PC-9 (cell line): Measurements from ENCODE around the gene RIMS4. TPM values are rescaled to one million over a fixed set of nuclear protein-coding genes. Genes with fewer than 3 reads are reported as not detected.

ENCODE experiments used
- BruUV-seq: library from RNA; stranded (reverse); fragments of 400-500 nt; replicated peaks from 2 replicates; lab custom pipeline; 2021; lab: Mats Ljungman, UMichigan
- CTCF ChIA-PET: fragments of 300-600 bp; sonication (Branson Sonifier 250); formaldehyde crosslinking; loops from one replicate; lab custom pipeline; 2022; ENCODE audit warnings: antibody characterized with exemption; lab: Charles Lee
- POLR2A ChIA-PET: fragments of 300-600 bp; sonication (Branson Sonifier 250); formaldehyde crosslinking; loops from one replicate; lab custom pipeline; 2022; ENCODE audit warnings: antibody characterized with exemption; ENCODE audit not compliant: unreplicated experiment; lab: Charles Lee
- DNase-seq, 2 experiments: peaks; one replicate each; pipeline versions ENCODE4 v3.0.0 to v3.0.0-alpha.2; 2015 to 2022; ENCODE audit warnings: mixed read lengths in 1 of 2
- H2AFZ ChIP-seq: fragments of 200-600 bp; sonication (generic); 2 replicates; pipeline ENCODE4 v1.8.1; 2017; ENCODE audit warnings: antibody characterized with exemption
- H3F3A ChIP-seq: fragments of 200-600 bp; sonication (generic); 2 replicates; pipeline ENCODE4 v1.8.1; 2017; ENCODE audit warnings: antibody characterized with exemption, mild to moderate bottlenecking, low read depth; ENCODE audit not compliant: insufficient read depth
- H3K27ac ChIP-seq: fragments of 200-600 bp; sonication (generic); 2 replicates; pipeline ENCODE4 v1.6.1; 2016; ENCODE audit warnings: mixed run types
- H3K27me3 ChIP-seq: fragments of 200-600 bp; sonication (generic); 2 replicates; pipeline ENCODE4 v1.6.1; 2016; ENCODE audit warnings: low read depth, mixed run types; ENCODE audit not compliant: insufficient read depth
- H3K36me3 ChIP-seq: fragments of 200-600 bp; sonication (generic); 2 replicates; pipeline ENCODE4 v1.6.1; 2016; ENCODE audit warnings: low read depth, mixed run types
- H3K4me1 ChIP-seq: fragments of 200-600 bp; sonication (generic); replicated peaks from 2 replicates; pipeline ENCODE4 v1.6.1; 2016; ENCODE audit warnings: mixed run types; ENCODE audit not compliant: insufficient read depth
- H3K4me2 ChIP-seq: fragments of 200-600 bp; sonication (generic); 2 replicates; pipeline ENCODE4 v1.6.1; 2017; ENCODE audit warnings: mixed run types
- H3K4me3 ChIP-seq: fragments of 200-600 bp; sonication (generic); 2 replicates; pipeline ENCODE4 v1.6.1; 2016; ENCODE audit warnings: mixed run types
- H3K79me2 ChIP-seq: fragments of 200-600 bp; sonication (generic); 2 replicates; pipeline ENCODE4 v1.6.1; 2017; ENCODE audit warnings: low read depth, mixed run types
- H3K9me2 ChIP-seq: fragments of 200-600 bp; sonication (generic); 2 replicates; pipeline ENCODE4 v1.8.1; 2017; ENCODE audit warnings: mild to moderate bottlenecking; ENCODE audit not compliant: insufficient read depth
- H3K9me3 ChIP-seq: fragments of 200-600 bp; sonication (generic); 2 replicates; pipeline ENCODE4 v1.8.1; 2016; ENCODE audit warnings: low read depth; ENCODE audit not compliant: insufficient read depth
- H4K20me1 ChIP-seq: fragments of 200-600 bp; sonication (generic); 2 replicates; pipeline ENCODE4 v1.8.1; 2017; ENCODE audit not compliant: insufficient read depth
- EZH2 ChIP-seq: fragments of 200-600 bp; sonication (generic); IDR thresholded peaks from 2 replicates; pipeline ENCODE4 v1.8.0; 2017; ENCODE audit warnings: antibody characterized with exemption, low read depth
- intact Hi-C: fragments of 100-400 bp; cut with micrococcal nuclease; formaldehyde crosslinking; loops from one replicate; pipeline ENCODE4 v1.10.0; 2022; ENCODE audit not compliant: unreplicated experiment
- total RNA-seq: library from RNA; stranded (reverse); gene quantifications from 2 replicates; pipeline ENCODE4 v1.2.3, GENCODE V29; 2021
- TF ChIP-seq, protein P1 (sequence below): fragments of 200-600 bp; sonication (generic); conservative IDR thresholded peaks from 2 replicates; pipeline ENCODE4 v1.6.1; 2017; ENCODE audit warnings: mixed run types, antibody characterized with exemption, mild to moderate bottlenecking, moderate library complexity

Gene RIMS4
- total RNA-seq, 1 experiment from 2014 or later, result 0.13 TPM

DNA sequence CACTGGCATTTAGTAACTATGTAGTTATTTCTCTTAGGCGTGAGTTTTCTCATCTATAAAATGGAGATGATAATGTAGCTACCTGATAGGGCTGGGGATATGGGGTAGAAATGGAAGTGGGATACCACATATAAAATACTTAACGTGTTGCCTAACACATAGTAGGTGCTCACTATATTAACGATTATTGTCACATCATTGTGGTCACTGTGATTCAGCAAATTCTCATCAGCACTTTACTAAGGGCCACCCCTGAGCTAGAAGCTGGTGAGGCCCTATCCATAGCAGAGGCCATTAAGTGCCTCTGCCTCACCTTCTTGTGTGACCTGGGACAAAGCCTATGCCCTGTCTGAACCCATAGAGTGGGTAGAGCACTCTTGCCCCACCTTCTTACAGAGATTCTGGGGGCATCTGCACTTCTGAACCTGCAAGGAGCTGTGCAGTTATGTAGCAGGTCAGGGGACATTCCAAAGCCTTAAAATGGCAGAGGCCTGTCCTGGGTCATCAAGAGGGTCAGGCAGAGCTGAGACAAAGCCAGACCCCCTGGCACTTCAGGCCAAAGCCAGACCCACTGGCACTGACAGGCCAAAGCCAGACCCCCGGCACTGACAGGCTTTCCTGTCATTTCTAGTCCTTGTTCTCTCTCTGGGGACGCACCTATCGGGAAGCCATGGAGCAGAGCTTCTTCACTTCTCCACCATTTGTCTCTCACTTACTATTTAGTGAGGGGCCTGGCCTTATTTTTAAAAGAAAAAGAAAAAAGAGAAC, 7.0 kb upstream of the RIMS4 start:
- no TSS peak for BruUV-seq
- Histone ChIP-seq H3K36me3 (no peaks in the 10 kb centered on the region), H3K27me3 (peaks cover 24% of the 10 kb centered on the region), H3K9me2 (no peaks in the 10 kb centered on the region), H4K20me1 (no peaks in the 10 kb centered on the region), H3K9me3 (no peaks in the 10 kb centered on the region; the same call in 1 of the 2 replicates), H3K79me2 (no peaks in the 10 kb centered on the region), H3F3A (no peaks in the 10 kb centered on the region), H3K4me1 (no peaks in the 10 kb centered on the region), H3K4me2 (no peak overlapping the region), H3K27ac (no peak overlapping the region), H2AFZ (no peak overlapping the region), H3K4me3 (no peak overlapping the region)
- intact Hi-C loops, result no loop called here
- POLR2A ChIA-PET, result no interaction called here
- DNase-seq, result no peak
- CTCF ChIA-PET, result no interaction called here
- no peak for TF ChIP-seq EZH2
- TF ChIP-seq, protein P1, sequence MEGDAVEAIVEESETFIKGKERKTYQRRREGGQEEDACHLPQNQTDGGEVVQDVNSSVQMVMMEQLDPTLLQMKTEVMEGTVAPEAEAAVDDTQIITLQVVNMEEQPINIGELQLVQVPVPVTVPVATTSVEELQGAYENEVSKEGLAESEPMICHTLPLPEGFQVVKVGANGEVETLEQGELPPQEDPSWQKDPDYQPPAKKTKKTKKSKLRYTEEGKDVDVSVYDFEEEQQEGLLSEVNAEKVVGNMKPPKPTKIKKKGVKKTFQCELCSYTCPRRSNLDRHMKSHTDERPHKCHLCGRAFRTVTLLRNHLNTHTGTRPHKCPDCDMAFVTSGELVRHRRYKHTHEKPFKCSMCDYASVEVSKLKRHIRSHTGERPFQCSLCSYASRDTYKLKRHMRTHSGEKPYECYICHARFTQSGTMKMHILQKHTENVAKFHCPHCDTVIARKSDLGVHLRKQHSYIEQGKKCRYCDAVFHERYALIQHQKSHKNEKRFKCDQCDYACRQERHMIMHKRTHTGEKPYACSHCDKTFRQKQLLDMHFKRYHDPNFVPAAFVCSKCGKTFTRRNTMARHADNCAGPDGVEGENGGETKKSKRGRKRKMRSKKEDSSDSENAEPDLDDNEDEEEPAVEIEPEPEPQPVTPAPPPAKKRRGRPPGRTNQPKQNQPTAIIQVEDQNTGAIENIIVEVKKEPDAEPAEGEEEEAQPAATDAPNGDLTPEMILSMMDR, result no peak

DNA sequence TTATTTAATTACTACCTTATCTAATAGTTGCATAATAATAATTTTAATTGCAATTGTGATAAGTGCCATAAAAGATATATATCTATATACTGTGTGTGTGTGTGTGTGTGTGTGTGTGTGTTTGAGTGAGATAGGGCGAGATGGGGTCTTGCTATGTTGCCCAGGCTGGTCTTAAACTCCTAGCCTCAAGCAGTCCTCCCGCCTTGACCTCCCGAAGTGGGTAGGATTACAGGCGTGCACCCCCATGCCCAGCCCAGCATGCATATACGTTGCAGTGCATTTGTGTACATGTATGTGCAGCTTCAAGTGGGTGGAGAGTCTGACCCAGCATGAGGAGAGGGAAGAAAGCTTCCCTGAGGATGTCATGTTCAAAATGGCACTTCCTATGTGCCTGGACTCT, 4.6 kb upstream of the RIMS4 start:
- no peaks in the 10 kb centered on the region for H3K79me2 ChIP-seq
- TF ChIP-seq EZH2, result no peak
- TF ChIP-seq, protein P1, result no peak
- ChIA-PET POLR2A (no interaction called here), CTCF (no interaction called here)
- no peak overlapping the region for H3K4me3 ChIP-seq
- no peak overlapping the region for H3K4me2 ChIP-seq
- no peaks in the 10 kb centered on the region for H3K4me1 ChIP-seq
- H2AFZ ChIP-seq, result no peak overlapping the region
- H3K27ac ChIP-seq, result no peak overlapping the region
- peaks cover 6% of the 10 kb centered on the region; the same call in 1 of the 2 replicates for H3K9me3 ChIP-seq
- no peaks in the 10 kb centered on the region for H3K9me2 ChIP-seq
- no peaks in the 10 kb centered on the region for H3K36me3 ChIP-seq
- no peak for DNase-seq
- no peaks in the 10 kb centered on the region for H3F3A ChIP-seq
- H3K27me3 ChIP-seq, result peaks cover 41% of the 10 kb centered on the region
- no TSS peak for BruUV-seq
- H4K20me1 ChIP-seq, result no peaks in the 10 kb centered on the region
- intact Hi-C loops, result no loop called here

DNA sequence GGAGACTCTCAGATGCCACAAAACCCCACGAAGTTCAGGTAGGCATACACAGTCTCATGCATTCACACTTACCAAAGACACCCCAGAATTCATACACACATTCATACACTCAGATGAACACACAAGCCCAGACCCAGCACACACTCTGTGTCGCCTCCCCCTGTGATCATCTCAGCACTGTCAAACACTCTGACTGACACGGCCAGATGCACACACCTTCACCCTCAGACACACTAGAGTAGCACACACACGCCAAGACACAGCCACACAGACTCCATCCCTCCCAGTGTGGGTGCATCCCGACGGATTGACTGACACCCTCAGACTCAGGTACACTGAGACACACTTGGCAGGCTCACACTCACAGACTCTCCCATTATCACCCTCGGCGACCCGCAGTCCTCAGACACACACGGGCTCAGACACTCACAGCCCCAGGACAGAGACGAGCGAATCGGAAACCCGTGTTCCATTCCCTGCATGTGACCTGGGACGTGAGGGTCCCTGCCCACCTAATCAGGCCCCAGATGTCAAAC, 872 bp upstream of the RIMS4 start:
- Histone ChIP-seq H3K27ac (no peak overlapping the region), H3K9me2 (no peaks in the 10 kb centered on the region), H3K79me2 (no peaks in the 10 kb centered on the region), H3K4me1 (no peaks in the 10 kb centered on the region), H2AFZ (no peak overlapping the region), H3F3A (no peaks in the 10 kb centered on the region), H3K9me3 (peaks cover 6% of the 10 kb centered on the region; the same call in 1 of the 2 replicates), H4K20me1 (no peaks in the 10 kb centered on the region), H3K27me3 (peaks cover 68% of the 10 kb centered on the region), H3K36me3 (no peaks in the 10 kb centered on the region), H3K4me3 (no peak overlapping the region), H3K4me2 (no peak overlapping the region)
- no TSS peak for BruUV-seq
- intact Hi-C loops, result no loop called here
- no peak for DNase-seq
- ChIA-PET POLR2A (no interaction called here), CTCF (no interaction called here)
- no peak for TF ChIP-seq EZH2
- TF ChIP-seq, protein P1, result no peak
